ENCODE results near the gene TLR10.

- TF ChIP-seq CTCF (conservative IDR thresholded peaks at IDR 0.05; ENCODE audit: low read length) (no peak), EZH2phosphoT487 (IDR thresholded peaks at IDR 0.05; ENCODE audit: borderline replicate concordance, low read depth, low read length) (no peak)
Observed at GRCh38 chr4:38795087-38795486, 12.3 kb upstream of the TLR10 start.

All from OCI-LY7 (cell line).